Neural crest cell (in vitro differentiated cells): ENCODE data around the gene PARVB. TPM values are rescaled to one million over a fixed set of nuclear protein-coding genes. Genes with fewer than 3 reads are reported as not detected.

Source experiments
- DNase-seq: peaks from one replicate; pipeline ENCODE4 v3.0.0; 2021; ENCODE audit warnings: low read depth, mixed read lengths, low spot score
- H3K27ac Mint-ChIP-seq: one replicate; pipeline ENCODE4 v1.8.0; 2021; ENCODE audit warnings: mild to moderate bottlenecking, mixed read lengths; ENCODE audit not compliant: unreplicated experiment
- H3K27me3 Mint-ChIP-seq: 2 replicates; pipeline ENCODE4 v1.8.0; 2021; ENCODE audit warnings: low read depth, mild to moderate bottlenecking, mixed read lengths
- H3K36me3 Mint-ChIP-seq: 2 replicates; pipeline ENCODE4 v1.8.0; 2021; ENCODE audit warnings: low read depth, mild to moderate bottlenecking, mixed read lengths
- H3K4me1 Mint-ChIP-seq: 2 replicates; pipeline ENCODE4 v1.8.0; 2021; ENCODE audit warnings: mixed read lengths
- H3K4me3 Mint-ChIP-seq: one replicate; pipeline ENCODE4 v1.8.0; 2021; ENCODE audit warnings: mild to moderate bottlenecking, mixed read lengths
- H3K9me3 Mint-ChIP-seq: 2 replicates; pipeline ENCODE4 v1.8.0; 2021; ENCODE audit warnings: mixed read lengths
- CTCF ChIP-seq: fragments of 200-600 bp; sonication (generic); conservative IDR thresholded peaks from 2 replicates; pipeline ENCODE4 v1.5.0; 2021; ENCODE audit warnings: antibody characterized with exemption, mild to moderate bottlenecking
- total RNA-seq: library from RNA; stranded (reverse); gene quantifications from 2 replicates; pipeline ENCODE4 v1.2.1, GENCODE V29; 2021

The PARVB gene
- total RNA-seq, 1 donor from 2014 or later = 21.8 TPM

- Mint-ChIP-seq H3K4me1 (no peaks in the 10 kb centered on the region), H3K27ac (no peak overlapping the region), H3K36me3 (no peaks in the 10 kb centered on the region), H3K9me3 (peaks cover 7% of the 10 kb centered on the region), H3K27me3 (peaks cover 3% of the 10 kb centered on the region), H3K4me3 (no peak overlapping the region)
- DNase-seq = no peak
- TF ChIP-seq CTCF = no peak
Measured at GRCh38 chr22:44205516-44206329, 181.6 kb downstream of the PARVB start.

DNA sequence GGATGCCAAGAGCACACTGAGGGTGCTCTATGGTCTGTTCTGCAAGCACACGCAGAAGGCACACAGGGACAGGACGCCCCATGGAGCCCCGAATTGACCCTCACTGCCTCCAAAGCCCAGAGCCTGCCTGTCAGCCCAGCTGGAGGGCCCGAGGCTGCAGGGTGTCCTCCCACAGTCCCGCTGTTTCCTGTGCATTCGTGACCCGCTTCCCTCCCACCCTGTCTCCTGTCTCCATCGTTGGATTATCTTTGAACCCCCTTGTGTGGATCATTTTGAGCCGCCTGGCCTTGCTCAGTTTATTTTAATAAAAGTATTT lies 182.2 kb downstream of the PARVB start:
- Mint-ChIP-seq H3K4me1 (no peaks in the 10 kb centered on the region), H3K36me3 (no peaks in the 10 kb centered on the region), H3K27me3 (peaks cover 7% of the 10 kb centered on the region), H3K9me3 (peaks cover 7% of the 10 kb centered on the region), H3K4me3 (no peak overlapping the region), H3K27ac (no peak overlapping the region)
- DNase-seq = no peak
- no peak for TF ChIP-seq CTCF

GRCh38 chr22:44206696-44207095 lies 182.6 kb downstream of the PARVB start:
- no peak for DNase-seq
- no peak overlapping the region for H3K27ac Mint-ChIP-seq

GRCh38 chr22:44207173-44207980 lies 183.3 kb downstream of the PARVB start:
- DNase-seq = no peak
- H3K27ac Mint-ChIP-seq = no peak overlapping the region
- peaks cover 12% of the 10 kb centered on the region for H3K27me3 Mint-ChIP-seq
- no peak for TF ChIP-seq CTCF
- no peak overlapping the region for H3K4me3 Mint-ChIP-seq
- no peaks in the 10 kb centered on the region for H3K36me3 Mint-ChIP-seq
- peaks cover 7% of the 10 kb centered on the region for H3K9me3 Mint-ChIP-seq
- no peaks in the 10 kb centered on the region for H3K4me1 Mint-ChIP-seq

More at GRCh38 chr22:44206696-44207095, 182.6 kb downstream of the PARVB start:
- peaks cover 7% of the 10 kb centered on the region for H3K9me3 Mint-ChIP-seq
- H3K27me3 Mint-ChIP-seq = peaks cover 11% of the 10 kb centered on the region
- TF ChIP-seq CTCF = no peak
- H3K36me3 Mint-ChIP-seq = no peaks in the 10 kb centered on the region
- no peak overlapping the region for H3K4me3 Mint-ChIP-seq
- no peaks in the 10 kb centered on the region for H3K4me1 Mint-ChIP-seq

GRCh38 chr22:44207981-44208317 lies 183.8 kb downstream of the PARVB start:
- DNase-seq = no peak
- Mint-ChIP-seq H3K9me3 (peaks cover 7% of the 10 kb centered on the region), H3K4me3 (no peak overlapping the region), H3K27ac (no peak overlapping the region), H3K4me1 (no peaks in the 10 kb centered on the region), H3K36me3 (no peaks in the 10 kb centered on the region), H3K27me3 (peaks cover 12% of the 10 kb centered on the region)
- no peak for TF ChIP-seq CTCF
